Measurements from ENCODE around the gene RPLP1. TPM values are rescaled to one million over a fixed set of nuclear protein-coding genes. Genes with fewer than 3 reads are reported as not detected.

RPLP1 gene
- total and polyA plus RNA-seq, 2 of the 8 experiments (the other 6 are each of a cell fraction or from before 2014, with no cell fraction given): 2,089 to 4,387 TPM

GRCh38 chr15:69446953-69447352 is 5.7 kb upstream of the RPLP1 start:
- Histone ChIP-seq H3K27me3 (replicated peaks in 1 of 4; ENCODE audit: control insufficient read depth in 3 of 4, extremely low read depth in 1 of 4, insufficient read depth in 3 of 4, low read length in 3 of 4) (peaks cover 0 to 2% (median 0%) of the 10 kb centered on the region in 4 experiments; a peak in 1 of 7 replicates), H3K4me3 (ENCODE audit: extremely low read depth in 1 of 4, insufficient read depth in 2 of 4, low read depth in 3 of 4, low read length in 4 of 4) (no peak overlapping the region), H3K4me1 (replicated peaks in 1 of 4; ENCODE audit: control insufficient read depth in 3 of 4, insufficient read depth in 4 of 4, low read length in 3 of 4) (peaks cover 0 to 3% (median 0%) of the 10 kb centered on the region in 4 experiments; a peak in 1 of 7 replicates), H3K79me1 (ENCODE audit: low read depth, low read length) (no peaks in the 10 kb centered on the region), H2AFZ (ENCODE audit: low read length) (no peak overlapping the region), H3K27ac (ENCODE audit: low read depth, low read length) (no peak overlapping the region), H3K23ac (ENCODE audit: insufficient read length) (no peak overlapping the region), H4K8ac (ENCODE audit: extremely low read depth, insufficient read depth, low read length) (no peak overlapping the region), H2BK5ac (ENCODE audit: low read depth, low read length) (no peak overlapping the region), H2BK20ac (ENCODE audit: low read length) (no peak overlapping the region), H3K14ac (ENCODE audit: insufficient read length) (no peak overlapping the region), H2BK120ac (replicated peaks; ENCODE audit: low read depth, low read length) (no peak overlapping the region), H4K20me1 (replicated peaks in 1 of 2; ENCODE audit: control insufficient read depth in 1 of 2, insufficient read depth in 2 of 2, low read length in 2 of 2) (peaks cover 1 to 5% of the 10 kb centered on the region in 2 experiments), H3K36me3 (ENCODE audit: control insufficient read depth in 2 of 4, insufficient read depth in 4 of 4, low read length in 3 of 4) (peaks cover 10 to 59% (median 43%) of the 10 kb centered on the region in 4 experiments), H2BK15ac (ENCODE audit: low read length) (no peak overlapping the region), H3K56ac (replicated peaks; ENCODE audit: insufficient read length, low read depth, low read length) (no peak overlapping the region), H4K91ac (replicated peaks; ENCODE audit: insufficient read length, low read length) (no peak overlapping the region), H3K4ac (replicated peaks; ENCODE audit: insufficient read length, low read depth, low read length) (no peak overlapping the region), H3K9ac (replicated peaks in 1 of 4; ENCODE audit: extremely low read depth in 1 of 4, low read depth in 3 of 4, low read length in 3 of 4) (no peak overlapping the region), H2BK12ac (ENCODE audit: low read depth, low read length) (no peak overlapping the region), H3K79me2 (ENCODE audit: control insufficient read depth in 1 of 2, insufficient read depth in 2 of 2, low read length in 2 of 2) (peaks cover 0 to 3% of the 10 kb centered on the region in 2 experiments; a peak in 1 of 4 replicates), H4K5ac (ENCODE audit: insufficient read length, low read depth, low read length) (no peak overlapping the region), H3K23me2 (ENCODE audit: low read depth, low read length) (peaks cover 2% of the 10 kb centered on the region; the same call in 1 of the 2 replicates), H3K18ac (ENCODE audit: extremely low read depth, low read length) (no peak overlapping the region), H2AK5ac (ENCODE audit: low read depth, low read length) (no peak overlapping the region), H3K4me2 (ENCODE audit: insufficient read depth in 1 of 2, low read depth in 2 of 2, low read length in 2 of 2) (no peak overlapping the region), H3K9me3 (ENCODE audit: insufficient read depth in 2 of 2, low read depth in 1 of 2, low read length in 1 of 2) (no peaks in the 10 kb centered on the region)
- POLR2A ChIA-PET (ENCODE audit: partially characterized antibody): interaction anchor here (1.0 to 3.1 kb wide), 4 partner anchors 9 to 19 kb away, joined by 3 to 15 read pairs (median 4); no protein-coding TSS in a partner anchor
- DNase-seq (ENCODE audit: low read depth in 1 of 2, low spot score in 2 of 2) (no peak), FAIRE-seq (no peak)
- 97% methylated on average over 2 of the region's 2 CpGs; no CpG with 5 or more reads in 1 of the 2 experiments for WGBS, 2 experiments (ENCODE audit: extremely low coverage in 1 of 2, insufficient coverage in 1 of 2, insufficient read length in 1 of 2, insufficient replicate concordance in 2 of 2, low coverage in 1 of 2, low lambda C conversion rate in 2 of 2, missing lambda C conversion rate in 1 of 2)
- CTCF ChIA-PET (ENCODE audit: partially characterized antibody): interaction anchor here (1.2 kb wide), 1 partner anchor 19 kb away, joined by 5 read pairs; no protein-coding TSS in a partner anchor
- no peak for TF ChIP-seq JUN (IDR thresholded peaks at IDR 0.05; ENCODE audit: low read depth, low read length)
- TF ChIP-seq RXRA (IDR thresholded peaks at IDR 0.05; ENCODE audit: insufficient read depth, low read depth, low read length): no peak
- no peak for TF ChIP-seq GTF2F1 (IDR thresholded peaks at IDR 0.05; ENCODE audit: borderline replicate concordance, low read depth, low read length)
- no peak for TF ChIP-seq RBBP5 (IDR thresholded peaks at IDR 0.05; ENCODE audit: borderline replicate concordance, low read depth, low read length)
- no peak for TF ChIP-seq SIX5 (IDR thresholded peaks at IDR 0.05; ENCODE audit: low read depth, low read length)
- no peak for TF ChIP-seq E2F6 (IDR thresholded peaks at IDR 0.05)
- TF ChIP-seq BCL11A (IDR thresholded peaks at IDR 0.05; ENCODE audit: low read depth in 2 of 2, low read length in 2 of 2): no peak
- no peak for TF ChIP-seq KDM5A (IDR thresholded peaks at IDR 0.05; ENCODE audit: low read length)
- TF ChIP-seq ZNF274 (IDR thresholded peaks at IDR 0.05; ENCODE audit: borderline replicate concordance, extremely low read depth, low read length): no peak
- no peak for TF ChIP-seq TBP (IDR thresholded peaks at IDR 0.05; ENCODE audit: low read depth, low read length)
- no peak for TF ChIP-seq SP2 (IDR thresholded peaks at IDR 0.05; ENCODE audit: low read length)
- no peak for TF ChIP-seq NANOG (IDR thresholded peaks at IDR 0.05; ENCODE audit: insufficient read depth, low read depth, low read length, poor library complexity, severe bottlenecking)
- no peak for TF ChIP-seq CHD2 (IDR thresholded peaks at IDR 0.05; ENCODE audit: low read length)

All from H1 (cell line).